Stimulated activated memory B cell treated with anti-CD40 and anti-IgM and Interleukin-4, amounts not matched to agents 10 μg/mL and 1 μg/mL and 100 μg/mL, for 72 hours (primary cell): ENCODE measurements around the gene NUCKS1.

Experiments
- ATAC-seq: fragments of 150-1000 bp; cut with Tn5 transposase; 2 replicates; pipeline ENCODE4 v1.10.0; 2021
- H3K27ac Mint-ChIP-seq: one replicate; pipeline ENCODE4 v1.8.0; 2022; ENCODE audit warnings: mild to moderate bottlenecking, mixed read lengths
- H3K27me3 Mint-ChIP-seq: one replicate; pipeline ENCODE4 v1.8.0; 2022; ENCODE audit warnings: mixed read lengths
- H3K36me3 Mint-ChIP-seq: one replicate; pipeline ENCODE4 v1.8.0; 2022; ENCODE audit warnings: mixed read lengths
- H3K4me1 Mint-ChIP-seq: one replicate; pipeline ENCODE4 v1.8.0; 2022; ENCODE audit warnings: mixed read lengths
- H3K4me3 Mint-ChIP-seq: one replicate; pipeline ENCODE4 v1.8.0; 2022; ENCODE audit warnings: mild to moderate bottlenecking, moderate library complexity, mixed read lengths
- H3K9me3 Mint-ChIP-seq: one replicate; pipeline ENCODE4 v1.8.0; 2022; ENCODE audit warnings: mixed read lengths

NUCKS1 gene

GRCh38 chr1:205677167-205677566 is 72.8 kb downstream of the NUCKS1 start:
- H3K4me1 Mint-ChIP-seq = peaks cover 55% of the 10 kb centered on the region
- no peaks in the 10 kb centered on the region for H3K9me3 Mint-ChIP-seq
- H3K36me3 Mint-ChIP-seq = no peaks in the 10 kb centered on the region
- peak overlapping the region; percentile 12 for H3K27ac Mint-ChIP-seq
- no peak overlapping the region for H3K4me3 Mint-ChIP-seq
- no peaks in the 10 kb centered on the region for H3K27me3 Mint-ChIP-seq
- no peak for ATAC-seq

- Mint-ChIP-seq H3K36me3 (no peaks in the 10 kb centered on the region), H3K9me3 (no peaks in the 10 kb centered on the region), H3K4me3 (no peak overlapping the region), H3K4me1 (peaks cover 61% of the 10 kb centered on the region), H3K27me3 (no peaks in the 10 kb centered on the region), H3K27ac (peak overlapping the region; percentile 12)
- ATAC-seq = no peak
Observed at GRCh38 chr1:205676597-205676996, 73.4 kb downstream of the NUCKS1 start.

GRCh38 chr1:205676002-205676401 is 74.0 kb downstream of the NUCKS1 start:
- Mint-ChIP-seq H3K27me3 (no peaks in the 10 kb centered on the region), H3K4me1 (peaks cover 64% of the 10 kb centered on the region), H3K9me3 (no peaks in the 10 kb centered on the region), H3K36me3 (no peaks in the 10 kb centered on the region), H3K4me3 (no peak overlapping the region), H3K27ac (peak overlapping the region; percentile 12)
- no peak for ATAC-seq

GRCh38 chr1:205675247-205675646 is 74.7 kb downstream of the NUCKS1 start:
- no peak for ATAC-seq
- Mint-ChIP-seq H3K9me3 (no peaks in the 10 kb centered on the region), H3K27me3 (no peaks in the 10 kb centered on the region), H3K4me3 (no peak overlapping the region), H3K36me3 (no peaks in the 10 kb centered on the region), H3K27ac (peak overlapping the region; percentile 12), H3K4me1 (peaks cover 66% of the 10 kb centered on the region)

- Mint-ChIP-seq H3K27me3 (no peaks in the 10 kb centered on the region), H3K4me1 (peaks cover 75% of the 10 kb centered on the region), H3K4me3 (no peak overlapping the region), H3K9me3 (no peaks in the 10 kb centered on the region), H3K36me3 (no peaks in the 10 kb centered on the region), H3K27ac (no peak overlapping the region)
- no peak for ATAC-seq
Observed at GRCh38 chr1:205672970-205673369, 77.0 kb downstream of the NUCKS1 start.

GRCh38 chr1:205672395-205672889 is 77.5 kb downstream of the NUCKS1 start:
- Mint-ChIP-seq H3K4me1 (peaks cover 79% of the 10 kb centered on the region), H3K27ac (peak overlapping the region; percentile 86), H3K36me3 (no peaks in the 10 kb centered on the region), H3K4me3 (no peak overlapping the region), H3K27me3 (no peaks in the 10 kb centered on the region), H3K9me3 (no peaks in the 10 kb centered on the region)
- ATAC-seq = no peak

- peaks cover 78% of the 10 kb centered on the region for H3K4me1 Mint-ChIP-seq
- H3K36me3 Mint-ChIP-seq = no peaks in the 10 kb centered on the region
- H3K4me3 Mint-ChIP-seq = peak overlapping the region; percentile 23
- no peak for ATAC-seq
- no peaks in the 10 kb centered on the region for H3K9me3 Mint-ChIP-seq
- H3K27me3 Mint-ChIP-seq = no peaks in the 10 kb centered on the region
- H3K27ac Mint-ChIP-seq = peak overlapping the region; percentile 86
Observed at GRCh38 chr1:205670611-205671430, 79.2 kb downstream of the NUCKS1 start.

GRCh38 chr1:205670150-205670446 is 79.9 kb downstream of the NUCKS1 start:
- no peaks in the 10 kb centered on the region for H3K9me3 Mint-ChIP-seq
- no peaks in the 10 kb centered on the region for H3K36me3 Mint-ChIP-seq
- no peaks in the 10 kb centered on the region for H3K27me3 Mint-ChIP-seq
- H3K27ac Mint-ChIP-seq = peak overlapping the region; percentile 86
- no peak for ATAC-seq
- H3K4me3 Mint-ChIP-seq = peak overlapping the region; percentile 75
- peaks cover 81% of the 10 kb centered on the region for H3K4me1 Mint-ChIP-seq

GRCh38 chr1:205669341-205670149 is 80.4 kb downstream of the NUCKS1 start:
- peaks cover 86% of the 10 kb centered on the region for H3K4me1 Mint-ChIP-seq
- peak overlapping the region; percentile 86 for H3K27ac Mint-ChIP-seq
- peak overlapping the region; percentile 75 for H3K4me3 Mint-ChIP-seq

GRCh38 chr1:205668951-205669340 is 81.0 kb downstream of the NUCKS1 start:
- Mint-ChIP-seq H3K4me1 (peaks cover 92% of the 10 kb centered on the region), H3K4me3 (peak overlapping the region; percentile 75)

More at GRCh38 chr1:205669341-205670149, 80.4 kb downstream of the NUCKS1 start:
- no peaks in the 10 kb centered on the region for H3K27me3 Mint-ChIP-seq
- no peaks in the 10 kb centered on the region for H3K36me3 Mint-ChIP-seq
- ATAC-seq = peak; percentile 77
- no peaks in the 10 kb centered on the region for H3K9me3 Mint-ChIP-seq

GRCh38 chr1:205667909-205668643 is 81.9 kb downstream of the NUCKS1 start:
- no peak for ATAC-seq
- Mint-ChIP-seq H3K27me3 (no peaks in the 10 kb centered on the region), H3K27ac (peak overlapping the region; percentile 86), H3K9me3 (no peaks in the 10 kb centered on the region), H3K4me3 (peak overlapping the region; percentile 46), H3K36me3 (peaks cover 4% of the 10 kb centered on the region), H3K4me1 (peaks cover 87% of the 10 kb centered on the region)

More at GRCh38 chr1:205668951-205669340, 81.0 kb downstream of the NUCKS1 start:
- peak; percentile 75 for ATAC-seq
- H3K36me3 Mint-ChIP-seq = no peaks in the 10 kb centered on the region
- H3K27ac Mint-ChIP-seq = peak overlapping the region; percentile 86
- no peaks in the 10 kb centered on the region for H3K9me3 Mint-ChIP-seq
- H3K27me3 Mint-ChIP-seq = no peaks in the 10 kb centered on the region

- Mint-ChIP-seq H3K27me3 (no peaks in the 10 kb centered on the region), H3K9me3 (no peaks in the 10 kb centered on the region), H3K4me1 (peaks cover 86% of the 10 kb centered on the region), H3K36me3 (peaks cover 4% of the 10 kb centered on the region), H3K4me3 (no peak overlapping the region), H3K27ac (peak overlapping the region; percentile 86)
- ATAC-seq = no peak
Observed at GRCh38 chr1:205666372-205667166, 83.4 kb downstream of the NUCKS1 start.

GRCh38 chr1:205665201-205666045 is 84.6 kb downstream of the NUCKS1 start:
- no peaks in the 10 kb centered on the region for H3K9me3 Mint-ChIP-seq
- H3K4me3 Mint-ChIP-seq = no peak overlapping the region
- peaks cover 83% of the 10 kb centered on the region for H3K4me1 Mint-ChIP-seq
- peak overlapping the region; percentile 83 for H3K27ac Mint-ChIP-seq
- H3K36me3 Mint-ChIP-seq = peaks cover 4% of the 10 kb centered on the region
- H3K27me3 Mint-ChIP-seq = no peaks in the 10 kb centered on the region
- no peak for ATAC-seq
